GM12878 (cell line): ENCODE data around the gene STPG3. TPM values are rescaled to one million over a fixed set of nuclear protein-coding genes. Genes with fewer than 3 reads are reported as not detected.

Experiments
- CEBPZ ChIP-seq: fragments of 150-350 bp; IDR thresholded peaks from 2 replicates; pipeline ENCODE4 v1.6.1; 2016; ENCODE audit warnings: low read depth, low read length
- E2F8 ChIP-seq: fragments of 450-650 bp; IDR thresholded peaks from 2 replicates; pipeline ENCODE4 v1.6.1; 2018; ENCODE audit warnings: mild to moderate bottlenecking, low read depth, moderate library complexity; ENCODE audit not compliant: partially characterized antibody
- ESRRA ChIP-seq: IDR thresholded peaks from 2 replicates; pipeline ENCODE4 v1.6.1; 2012; ENCODE audit warnings: mild to moderate bottlenecking, low read length, improper control_type of control experiment
- PAX5 ChIP-seq: IDR thresholded peaks from 2 replicates; pipeline ENCODE4 v1.6.1; 2011; ENCODE audit warnings: low read depth, low read length, borderline replicate concordance
- RELB ChIP-seq: fragments of 450-650 bp; IDR thresholded peaks from 2 replicates; pipeline ENCODE4 v1.6.1; 2017; ENCODE audit warnings: low read depth, mild to moderate bottlenecking, moderate library complexity
- SIX5 ChIP-seq: IDR thresholded peaks from 2 replicates; pipeline ENCODE4 v1.6.1; 2011; ENCODE audit warnings: mild to moderate bottlenecking, low read depth, low read length, moderate library complexity; ENCODE audit not compliant: severe bottlenecking
- TBL1XR1 ChIP-seq: IDR thresholded peaks from 2 replicates; pipeline ENCODE4 v1.6.1; 2012; ENCODE audit warnings: low read depth, low read length, improper control_type of control experiment
- YY1 ChIP-seq: IDR thresholded peaks from 2 replicates; pipeline ENCODE4 v1.6.1; 2011; ENCODE audit warnings: low read depth, mild to moderate bottlenecking, low read length
- ZNF217 ChIP-seq: fragments of 450-650 bp; IDR thresholded peaks from 2 replicates; pipeline ENCODE4 v1.6.1; 2017; ENCODE audit warnings: antibody characterized with exemption, mild to moderate bottlenecking
- ZNF384 ChIP-seq: IDR thresholded peaks from 2 replicates; pipeline ENCODE4 v1.6.1; 2012; ENCODE audit warnings: low read depth, mild to moderate bottlenecking, low read length, improper control_type of control experiment, borderline replicate concordance
- polyA plus RNA-seq, 11 experiments: library from polyadenylated mRNA; depleted of rRNA in 4 of 11; unstranded in 6 of 11; stranded (reverse) in 5 of 11; fragments of >200 nt; fragmentation: Nextera tagmentation in 4 of 11; fragmentation: Illumina TruSeq in 1 of 11; extraction: Ambion mirVana in 4 of 11; extraction: Trizol in 1 of 11; gene quantifications; 1 replicate in 1 of 11; 2 replicates in 10 of 11; pipeline versions ENCODE4 v1.2.1 to v1.2.3, GENCODE V29; 2011 to 2016; ENCODE audit warnings: inconsistent platforms in 2 of 11, missing spikeins in 2 of 11, low read depth in 1 of 11
- total RNA-seq, 4 experiments: library from RNA; depleted of rRNA in 3 of 4; stranded (reverse); fragments of >200 nt in 3 of 4; fragmentation: Illumina TruSeq in 1 of 4; extraction: Trizol in 1 of 4; gene quantifications; 2 replicates each; pipeline versions ENCODE4 v1.2.1 to v1.2.3, GENCODE V29; 2013 to 2021

STPG3 gene
- total and polyA plus RNA-seq, 10 of the 15 experiments (the other 5 are each of a cell fraction or from before 2014, with no cell fraction given): not detected

GRCh38 chr9:137294091-137294680, 43.1 kb downstream of the STPG3 start (continued):
- TF ChIP-seq CEBPZ: peak; percentile 45
- TF ChIP-seq ZNF384: no peak
- TF ChIP-seq PAX5: no peak
- TF ChIP-seq YY1: no peak; the same call in 1 of the 2 replicates
- no peak for TF ChIP-seq ZNF217
- TF ChIP-seq RELB: no peak
- no peak for TF ChIP-seq TBL1XR1
- peak; percentile 71 for TF ChIP-seq SIX5
- no peak for TF ChIP-seq ESRRA
- no peak for TF ChIP-seq E2F8
